ENCODE data around the gene ZNF10. TPM values are rescaled to one million over a fixed set of nuclear protein-coding genes. Genes with fewer than 3 reads are reported as not detected.
A peak's percentile ranks its signal among the peaks of the same experiment; 100 is the strongest.

Gene ZNF10
- polyA plus RNA-seq, 1 of the 3 experiments (the other 2 are of a cell fraction), result 4.5 TPM

- TF ChIP-seq POLR2AphosphoS5 (IDR thresholded peaks at IDR 0.05; ENCODE audit: low read depth, low read length), result peak; percentile 79
- no peak for TF ChIP-seq IRF3 (IDR thresholded peaks at IDR 0.05; ENCODE audit: low read depth, low read length)
- peak; percentile 45 for TF ChIP-seq RAD21 (IDR thresholded peaks at IDR 0.05; ENCODE audit: low read length)
- no peak for TF ChIP-seq FOXJ3 (CRISPR knock-in tag; IDR thresholded peaks at IDR 0.05)
- peak; percentile 93 for TF ChIP-seq YY1 (IDR thresholded peaks at IDR 0.05; ENCODE audit: low read depth)
- no peak for TF ChIP-seq USF1 (IDR thresholded peaks at IDR 0.05; ENCODE audit: borderline replicate concordance, low read depth)
- TF ChIP-seq NRF1 (IDR thresholded peaks at IDR 0.05; ENCODE audit: low read depth, low read length), result no peak
- no peak for TF ChIP-seq PBX3 (IDR thresholded peaks at IDR 0.05)
- no peak for TF ChIP-seq MEF2A (IDR thresholded peaks at IDR 0.05; ENCODE audit: borderline replicate concordance, low read depth)
- 0 out of 2 replicates have a peak, but pooled peaks have one; percentile 60 for TF ChIP-seq SIN3A (IDR thresholded peaks at IDR 0.05; ENCODE audit: borderline replicate concordance, low read depth, low read length)
- TF ChIP-seq JUND (IDR thresholded peaks at IDR 0.05), result no peak
- TF ChIP-seq CTCF (IDR thresholded peaks at IDR 0.05), result peak; percentile 83
- no peak for TF ChIP-seq REST (IDR thresholded peaks at IDR 0.05; ENCODE audit: low read depth, low read length)
- no peak for TF ChIP-seq RCOR1 (IDR thresholded peaks at IDR 0.05; ENCODE audit: low read length)
- no peak for TF ChIP-seq FOXM1 (IDR thresholded peaks at IDR 0.05; ENCODE audit: low read depth)
- TF ChIP-seq EZH2phosphoT487 (IDR thresholded peaks at IDR 0.05; ENCODE audit: borderline replicate concordance, low read depth), result no peak
- peak; percentile 59; the same call in 1 of the 2 replicates for TF ChIP-seq TAF1 (IDR thresholded peaks at IDR 0.05; ENCODE audit: borderline replicate concordance, low read depth, low read length)
- no peak for TF ChIP-seq FOSL2 (IDR thresholded peaks at IDR 0.05; ENCODE audit: borderline replicate concordance, low read depth)
- no peak; the same call in 1 of the 2 replicates for TF ChIP-seq GATA2 (CRISPR knock-in tag; IDR thresholded peaks at IDR 0.05)
Measured at GRCh38 chr12:133181238-133181959, 51.0 kb downstream of the ZNF10 start, which contains the start of gene ZNF268 (continued).

Data from SK-N-SH (cell line).